H9 (cell line): ENCODE results near the gene CDS2. TPM values are rescaled to one million over a fixed set of nuclear protein-coding genes. Genes with fewer than 3 reads are reported as not detected.

Experiments used
- DNase-seq: peaks from one replicate; pipeline ENCODE4 v3.0.0-alpha.2; 2017
- H2AFZ ChIP-seq: one replicate; pipeline ENCODE4 v1.6.1; 2013; ENCODE audit warnings: mild to moderate bottlenecking, low read length, control low read depth, moderate library complexity
- H2AK5ac ChIP-seq: 2 replicates; pipeline ENCODE4 v1.6.1; 2013; ENCODE audit warnings: low read length, control low read depth, mixed read lengths; ENCODE audit not compliant: insufficient read length
- H2BK120ac ChIP-seq: one replicate; pipeline ENCODE4 v1.6.1; 2013; ENCODE audit warnings: low read depth, mild to moderate bottlenecking, low read length, control low read depth, inconsistent platforms; ENCODE audit not compliant: poor library complexity, severe bottlenecking
- H2BK12ac ChIP-seq: 2 replicates; pipeline ENCODE4 v1.6.1; 2013; ENCODE audit warnings: low read length, control low read depth, mixed read lengths, low read depth; ENCODE audit not compliant: insufficient read length
- H2BK15ac ChIP-seq: 2 replicates; pipeline ENCODE4 v1.6.1; 2013; ENCODE audit warnings: low read depth, low read length, control low read depth
- H2BK20ac ChIP-seq: one replicate; pipeline ENCODE4 v1.6.1; 2013; ENCODE audit warnings: low read depth, mild to moderate bottlenecking, low read length, control low read depth, inconsistent platforms; ENCODE audit not compliant: poor library complexity, severe bottlenecking
- H2BK5ac ChIP-seq: 2 replicates; pipeline ENCODE4 v1.6.1; 2013; ENCODE audit warnings: low read length, control low read depth, mixed read lengths; ENCODE audit not compliant: insufficient read length
- H3K14ac ChIP-seq: 2 replicates; pipeline ENCODE4 v1.6.1; 2013; ENCODE audit warnings: low read length, control low read depth; ENCODE audit not compliant: insufficient read depth
- H3K18ac ChIP-seq: 2 replicates; pipeline ENCODE4 v1.6.1; 2013; ENCODE audit warnings: low read depth, mild to moderate bottlenecking, mixed read lengths, low read length, control low read depth; ENCODE audit not compliant: insufficient read length
- H3K23ac ChIP-seq: 2 replicates; pipeline ENCODE4 v1.6.1; 2013; ENCODE audit warnings: low read length, control low read depth, mixed read lengths, low read depth; ENCODE audit not compliant: insufficient read length
- H3K23me2 ChIP-seq: 2 replicates; pipeline ENCODE4 v1.6.1; 2013; ENCODE audit warnings: low read depth, mild to moderate bottlenecking, mixed read lengths, low read length, control low read depth; ENCODE audit not compliant: insufficient read length, poor library complexity, severe bottlenecking
- H3K27ac ChIP-seq: 2 replicates; pipeline ENCODE4 v1.5.1; 2013; ENCODE audit warnings: low read length, control low read depth, mixed read lengths, low read depth; ENCODE audit not compliant: insufficient read length
- H3K27me3 ChIP-seq: 2 replicates; pipeline ENCODE4 v1.6.1; 2013; ENCODE audit warnings: low read length, control low read depth, inconsistent platforms; ENCODE audit not compliant: insufficient read depth
- H3K4ac ChIP-seq: 2 replicates; pipeline ENCODE4 v1.6.1; 2013; ENCODE audit warnings: low read depth, mild to moderate bottlenecking, control low read depth, inconsistent platforms, low read length, moderate library complexity
- H3K4me1 ChIP-seq: 2 replicates; pipeline ENCODE4 v1.6.1; 2013; ENCODE audit warnings: low read length, control low read depth, inconsistent platforms; ENCODE audit not compliant: insufficient read depth
- H3K4me2 ChIP-seq: 2 replicates; pipeline ENCODE4 v1.6.1; 2013; ENCODE audit warnings: low read length, control low read depth, mixed read lengths; ENCODE audit not compliant: insufficient read length, insufficient read depth
- H3K56ac ChIP-seq: 2 replicates; pipeline ENCODE4 v1.6.1; 2013; ENCODE audit warnings: low read depth, mild to moderate bottlenecking, mixed read lengths, low read length, control low read depth; ENCODE audit not compliant: insufficient read length
- H3K79me1 ChIP-seq: 2 replicates; pipeline ENCODE4 v1.6.1; 2013; ENCODE audit warnings: low read depth, mild to moderate bottlenecking, moderate library complexity, low read length, control low read depth, inconsistent platforms; ENCODE audit not compliant: insufficient read depth, poor library complexity, severe bottlenecking
- H3K79me2 ChIP-seq: 2 replicates; pipeline ENCODE4 v1.6.1; 2013; ENCODE audit warnings: low read length, control low read depth, inconsistent platforms; ENCODE audit not compliant: insufficient read depth
- H3K9ac ChIP-seq: 2 replicates; pipeline ENCODE4 v1.6.1; 2013; ENCODE audit warnings: low read length, control low read depth, mixed read lengths; ENCODE audit not compliant: insufficient read length; ENCODE audit errors: extremely low read depth
- H3K9me3 ChIP-seq: one replicate; pipeline ENCODE4 v1.6.1; 2013; ENCODE audit warnings: low read depth, low read length, inconsistent platforms; ENCODE audit not compliant: control insufficient read depth
- H3T11ph ChIP-seq: one replicate; pipeline ENCODE4 v1.6.1; 2013; ENCODE audit warnings: mild to moderate bottlenecking, low read length, control low read depth, inconsistent platforms
- H4K20me1 ChIP-seq: one replicate; pipeline ENCODE4 v1.6.1; 2013; ENCODE audit not compliant: control insufficient read depth, insufficient read length, insufficient read depth
- H4K5ac ChIP-seq: 2 replicates; pipeline ENCODE4 v1.6.1; 2013; ENCODE audit warnings: low read depth, mild to moderate bottlenecking, mixed read lengths, low read length, control low read depth; ENCODE audit not compliant: insufficient read length
- H4K8ac ChIP-seq: replicated peaks from 2 replicates; pipeline ENCODE4 v1.6.1; 2013; ENCODE audit warnings: low read length, control low read depth, mixed read lengths, low read depth; ENCODE audit not compliant: insufficient read length
- H4K91ac ChIP-seq: 2 replicates; pipeline ENCODE4 v1.6.1; 2013; ENCODE audit warnings: low read depth, mild to moderate bottlenecking, moderate library complexity, mixed read lengths, low read length, control low read depth; ENCODE audit not compliant: insufficient read length
- H3K27ac Mint-ChIP-seq, 3 experiments: 2 replicates in 2 of 3; 3 replicates in 1 of 3; pipeline ENCODE4 v1.8.0; 2020 to 2021; ENCODE audit warnings: mixed read lengths in 3 of 3, mild to moderate bottlenecking in 1 of 3, moderate library complexity in 1 of 3
- H3K27me3 Mint-ChIP-seq: 2 replicates; pipeline ENCODE4 v1.8.0; 2021; ENCODE audit warnings: low read depth, mild to moderate bottlenecking, moderate library complexity, mixed read lengths
- H3K36me3 Mint-ChIP-seq, 3 experiments: 2 replicates in 2 of 3; 3 replicates in 1 of 3; pipeline ENCODE4 v1.8.0; 2020 to 2021; ENCODE audit warnings: low read depth in 3 of 3, mixed read lengths in 3 of 3; ENCODE audit not compliant: insufficient read depth in 1 of 3
- H3K4me1 Mint-ChIP-seq, 2 experiments: 2 replicates each; pipeline ENCODE4 v1.8.0; 2020; ENCODE audit warnings: mixed read lengths in 2 of 2
- H3K4me3 Mint-ChIP-seq, 2 experiments: 2 replicates in 1 of 2; 3 replicates in 1 of 2; pipeline ENCODE4 v1.8.0; 2020 to 2021; ENCODE audit warnings: mild to moderate bottlenecking in 2 of 2, mixed read lengths in 2 of 2, moderate library complexity in 1 of 2
- H3K9me3 Mint-ChIP-seq, 2 experiments: 2 replicates in 1 of 2; 3 replicates in 1 of 2; pipeline ENCODE4 v1.8.0; 2020; ENCODE audit warnings: mild to moderate bottlenecking in 2 of 2, mixed read lengths in 2 of 2, moderate library complexity in 1 of 2
- WGBS: extraction: QIAGEN DNeasy Blood & Tissue Kit; methylation state at CpG from one replicate; pipeline ENCODE4 v1.1.7; 2013; ENCODE audit warnings: missing lambda C conversion rate, low lambda C conversion rate, mixed read lengths; ENCODE audit not compliant: insufficient read length; ENCODE audit errors: extremely low coverage; 5-methylcytosine and 5-hydroxymethylcytosine counted together
- total RNA-seq: library from RNA; stranded (reverse); gene quantifications from 2 replicates; pipeline ENCODE4 v1.2.1, GENCODE V29; 2021
- TF ChIP-seq, protein P1 (sequence below): fragments of 200-600 bp; sonication (generic); conservative IDR thresholded peaks from 3 replicates; pipeline ENCODE4 v1.8.0; 2021; ENCODE audit warnings: antibody characterized with exemption, mild to moderate bottlenecking

Gene CDS2
- total RNA-seq, 1 experiment from 2014 or later, result 63.2 TPM

DNA sequence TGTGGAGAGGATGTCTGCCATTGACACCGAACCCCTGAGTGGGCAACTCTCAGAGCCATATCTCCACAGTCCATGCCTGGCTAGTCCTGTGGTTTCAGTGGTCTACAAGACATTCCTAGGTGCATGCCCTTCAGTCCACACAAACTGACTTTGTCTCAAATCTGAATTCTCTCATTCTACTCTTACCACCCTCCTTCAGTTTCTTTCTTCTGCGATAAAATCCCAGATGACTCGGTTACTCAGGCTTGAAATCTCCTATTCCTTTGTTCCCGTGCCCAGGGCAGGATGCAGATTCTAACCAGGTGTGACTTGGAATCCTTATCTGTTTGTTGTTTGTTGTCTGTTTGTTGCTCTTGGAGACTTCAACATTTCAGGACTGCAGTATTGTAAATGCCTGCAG is 9.3 kb downstream of the CDS2 start:
- Histone ChIP-seq H3K79me2 (peaks cover 11% of the 10 kb centered on the region; the same call in 1 of the 2 replicates), H2BK5ac (peak overlapping the region; percentile 73), H3K23ac (no peak overlapping the region), H2BK15ac (no peak overlapping the region), H4K5ac (no peak overlapping the region), H2BK12ac (no peak overlapping the region), H3K56ac (no peak overlapping the region), H3K9me3 (no peaks in the 10 kb centered on the region), H3T11ph (peak overlapping the region; percentile 46), H4K20me1 (peaks cover 6% of the 10 kb centered on the region), H3K18ac (no peak overlapping the region), H3K23me2 (no peaks in the 10 kb centered on the region), H3K27ac (no peak overlapping the region), H2BK20ac (no peak overlapping the region), H2BK120ac (peak overlapping the region; percentile 84), H3K27me3 (no peaks in the 10 kb centered on the region), H3K9ac (no peak overlapping the region), H3K4ac (peak overlapping the region; percentile 86; the same call in 1 of the 2 replicates), H4K8ac (no peak overlapping the region), H3K4me2 (no peak overlapping the region), H2AFZ (no peak overlapping the region), H3K79me1 (peaks cover 10% of the 10 kb centered on the region), H3K4me1 (no peaks in the 10 kb centered on the region; the same call in 1 of the 2 replicates), H4K91ac (no peak overlapping the region), H2AK5ac (no peak overlapping the region), H3K14ac (no peak overlapping the region)
- Mint-ChIP-seq H3K36me3 (0 out of 7 replicates have a peak, but pooled peaks cover 0 to 2% (median 0%) of the 10 kb centered on the region in 3 experiments), H3K27ac (peak overlapping the region; percentile 70 to 83 (median 70); a peak in 5 of 7 replicates), H3K4me1 (peaks cover 12 to 15% of the 10 kb centered on the region in 2 experiments), H3K4me3 (no peak overlapping the region), H3K9me3 (no peaks in the 10 kb centered on the region), H3K27me3 (no peaks in the 10 kb centered on the region; the same call in 1 of the 2 replicates)
- TF ChIP-seq, protein P1, sequence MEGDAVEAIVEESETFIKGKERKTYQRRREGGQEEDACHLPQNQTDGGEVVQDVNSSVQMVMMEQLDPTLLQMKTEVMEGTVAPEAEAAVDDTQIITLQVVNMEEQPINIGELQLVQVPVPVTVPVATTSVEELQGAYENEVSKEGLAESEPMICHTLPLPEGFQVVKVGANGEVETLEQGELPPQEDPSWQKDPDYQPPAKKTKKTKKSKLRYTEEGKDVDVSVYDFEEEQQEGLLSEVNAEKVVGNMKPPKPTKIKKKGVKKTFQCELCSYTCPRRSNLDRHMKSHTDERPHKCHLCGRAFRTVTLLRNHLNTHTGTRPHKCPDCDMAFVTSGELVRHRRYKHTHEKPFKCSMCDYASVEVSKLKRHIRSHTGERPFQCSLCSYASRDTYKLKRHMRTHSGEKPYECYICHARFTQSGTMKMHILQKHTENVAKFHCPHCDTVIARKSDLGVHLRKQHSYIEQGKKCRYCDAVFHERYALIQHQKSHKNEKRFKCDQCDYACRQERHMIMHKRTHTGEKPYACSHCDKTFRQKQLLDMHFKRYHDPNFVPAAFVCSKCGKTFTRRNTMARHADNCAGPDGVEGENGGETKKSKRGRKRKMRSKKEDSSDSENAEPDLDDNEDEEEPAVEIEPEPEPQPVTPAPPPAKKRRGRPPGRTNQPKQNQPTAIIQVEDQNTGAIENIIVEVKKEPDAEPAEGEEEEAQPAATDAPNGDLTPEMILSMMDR, result no peak
- WGBS, result no CpG with 5 or more reads among the region's 4 CpGs
- DNase-seq, result no peak
